Body of pancreas (tissue), 4 donors: Measurements from ENCODE around the gene MCRIP1. TPM values are rescaled to one million over a fixed set of nuclear protein-coding genes. Genes with fewer than 3 reads are reported as not detected.

Source experiments
- ATAC-seq: fragments of 150-250 bp; one replicate; pipeline ENCODE4 v1.9.1; 2016
- DNase-seq, 4 donors: peaks; one replicate each; pipeline ENCODE4 v3.0.0-alpha.2; 2019
- H3K27ac ChIP-seq, 4 donors: fragments of 200-600 bp; sonication (generic); 1 replicate in 3 of 4; 2 replicates in 1 of 4; pipeline versions ENCODE4 v1.5.1 to v1.6.1; 2016 to 2019; ENCODE audit warnings: mild to moderate bottlenecking in 1 of 4, mixed read lengths in 1 of 4, moderate library complexity in 1 of 4
- H3K27me3 ChIP-seq, 2 donors: fragments of 200-600 bp; sonication (generic); one replicate each; pipeline ENCODE4 v1.6.0; 2016; ENCODE audit warnings: mild to moderate bottlenecking in 1 of 2
- H3K36me3 ChIP-seq, 2 donors: fragments of 200-600 bp; sonication (generic); replicated peaks in 1 of 2; 2 replicates each; pipeline ENCODE4 v1.5.1; 2016; ENCODE audit warnings: low read depth in 2 of 2; ENCODE audit not compliant: insufficient read depth in 1 of 2
- H3K4me1 ChIP-seq: fragments of 200-600 bp; sonication (generic); one replicate; pipeline ENCODE4 v1.6.0; 2016
- H3K4me3 ChIP-seq, 2 donors: fragments of 200-600 bp; sonication (generic); 1 replicate in 1 of 2; 2 replicates in 1 of 2; pipeline ENCODE4 v1.5.1; 2016 to 2019
- H3K9me3 ChIP-seq, 3 donors: fragments of 200-600 bp; sonication (generic); 1 replicate in 2 of 3; 2 replicates in 1 of 3; pipeline ENCODE4 v1.5.1; 2016
- POLR2A ChIP-seq, 3 donors: fragments of 450-650 bp; IDR thresholded peaks; one replicate each; pipeline ENCODE4 v1.6.1; 2016; ENCODE audit warnings: antibody characterized with exemption in 3 of 3, mild to moderate bottlenecking in 2 of 3
- WGBS, 2 donors: methylation state at CpG; one replicate each; pipeline ENCODE4 v1.1.5; 2017; 5-methylcytosine and 5-hydroxymethylcytosine counted together
- intact Hi-C: fragments of 100-400 bp; cut with DNase I; formaldehyde crosslinking; loops from one replicate; pipeline ENCODE4 v1.15.1; 2023
- total RNA-seq, 2 donors: library from RNA; depleted of rRNA; stranded (reverse); fragments of >200 nt; gene quantifications; one replicate each; pipeline ENCODE4 v1.1.0, GENCODE V29; 2016
- TF ChIP-seq, protein P1 (sequence below), 7 experiments: fragments of 450-650 bp in 4 of 7; fragments of 200-600 bp in 3 of 7; sonication (generic) in 3 of 7; IDR thresholded peaks; one replicate each; pipeline ENCODE4 v1.5.1; 2016 to 2019; ENCODE audit warnings: antibody characterized with exemption in 7 of 7

MCRIP1 gene
- total RNA-seq, 2 donors from 2014 or later = 46.1 to 65.6 TPM

DNA sequence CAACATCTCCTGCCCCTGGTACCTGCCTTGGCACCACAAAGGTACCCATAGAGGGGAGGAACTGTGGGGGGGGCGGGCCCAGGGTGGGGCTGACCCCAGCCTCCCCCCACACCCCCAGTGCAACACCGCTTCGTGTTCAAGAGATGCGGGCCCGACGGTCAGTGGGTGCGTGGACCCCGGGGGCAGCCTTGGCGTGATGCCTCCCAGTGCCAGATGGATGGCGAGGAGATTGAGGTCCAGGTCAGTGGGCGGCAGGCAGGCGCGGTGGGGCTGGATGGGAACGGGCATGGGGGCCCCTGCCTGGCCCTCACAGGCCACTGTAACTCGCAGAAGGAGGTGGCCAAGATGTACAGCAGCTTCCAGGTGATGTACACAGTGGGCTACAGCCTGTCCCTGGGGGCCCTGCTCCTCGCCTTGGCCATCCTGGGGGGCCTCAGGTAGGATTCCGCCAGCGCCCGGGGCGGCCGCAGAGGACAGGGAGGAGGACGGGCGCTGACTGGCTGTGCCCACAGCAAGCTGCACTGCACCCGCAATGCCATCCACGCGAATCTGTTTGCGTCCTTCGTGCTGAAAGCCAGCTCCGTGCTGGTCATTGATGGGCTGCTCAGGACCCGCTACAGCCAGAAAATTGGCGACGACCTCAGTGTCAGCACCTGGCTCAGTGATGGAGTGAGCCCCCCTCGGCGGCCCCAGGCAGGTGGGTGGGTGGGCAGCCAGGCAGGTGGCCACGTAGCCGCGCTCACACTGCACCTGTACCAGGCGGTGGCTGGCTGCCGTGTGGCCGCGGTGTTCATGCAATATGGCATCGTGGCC is 22.0 kb downstream of the MCRIP1 start:
- no peak for DNase-seq
- Histone ChIP-seq H3K27ac (no peak overlapping the region), H3K27me3 (peaks cover 0 to 14% of the 10 kb centered on the region in 2 donors), H3K4me3 (no peak overlapping the region), H3K36me3 (no peaks in the 10 kb centered on the region), H3K9me3 (no peaks in the 10 kb centered on the region), H3K4me1 (peaks cover 11% of the 10 kb centered on the region)
- ATAC-seq = no peak
- intact Hi-C loops = no loop called here
- TF ChIP-seq, protein P1, sequence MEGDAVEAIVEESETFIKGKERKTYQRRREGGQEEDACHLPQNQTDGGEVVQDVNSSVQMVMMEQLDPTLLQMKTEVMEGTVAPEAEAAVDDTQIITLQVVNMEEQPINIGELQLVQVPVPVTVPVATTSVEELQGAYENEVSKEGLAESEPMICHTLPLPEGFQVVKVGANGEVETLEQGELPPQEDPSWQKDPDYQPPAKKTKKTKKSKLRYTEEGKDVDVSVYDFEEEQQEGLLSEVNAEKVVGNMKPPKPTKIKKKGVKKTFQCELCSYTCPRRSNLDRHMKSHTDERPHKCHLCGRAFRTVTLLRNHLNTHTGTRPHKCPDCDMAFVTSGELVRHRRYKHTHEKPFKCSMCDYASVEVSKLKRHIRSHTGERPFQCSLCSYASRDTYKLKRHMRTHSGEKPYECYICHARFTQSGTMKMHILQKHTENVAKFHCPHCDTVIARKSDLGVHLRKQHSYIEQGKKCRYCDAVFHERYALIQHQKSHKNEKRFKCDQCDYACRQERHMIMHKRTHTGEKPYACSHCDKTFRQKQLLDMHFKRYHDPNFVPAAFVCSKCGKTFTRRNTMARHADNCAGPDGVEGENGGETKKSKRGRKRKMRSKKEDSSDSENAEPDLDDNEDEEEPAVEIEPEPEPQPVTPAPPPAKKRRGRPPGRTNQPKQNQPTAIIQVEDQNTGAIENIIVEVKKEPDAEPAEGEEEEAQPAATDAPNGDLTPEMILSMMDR (IDR thresholded peaks at IDR 0.05) = no peak
- no peak for TF ChIP-seq POLR2A (IDR thresholded peaks at IDR 0.05)
- WGBS, 2 donors = 80 to 89% methylated on average over 8 to 33 of the region's 42 CpGs

DNA sequence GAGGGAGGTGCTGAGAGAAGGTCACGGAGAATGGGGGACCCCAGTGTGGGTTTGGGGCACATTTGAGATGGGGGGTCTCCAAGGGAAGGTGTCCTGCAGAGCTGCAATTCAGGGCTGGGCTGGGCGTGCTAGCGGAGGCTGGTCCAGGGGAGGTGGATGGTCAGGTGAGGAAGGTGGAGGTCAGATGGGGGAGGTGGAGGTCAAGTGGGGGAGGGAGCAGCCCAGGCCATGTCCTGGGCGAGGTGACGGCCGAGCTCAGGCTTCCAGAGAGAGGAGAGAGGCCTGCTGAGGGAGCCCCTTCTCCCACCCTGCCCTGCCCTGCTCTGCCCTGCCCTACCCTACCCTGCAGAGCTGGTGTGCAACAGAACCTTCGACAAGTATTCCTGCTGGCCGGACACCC is 22.6 kb downstream of the MCRIP1 start:
- no peak overlapping the region for H3K27ac ChIP-seq
- H3K27me3 ChIP-seq = peaks cover 0 to 19% of the 10 kb centered on the region in 2 donors
- peaks cover 9% of the 10 kb centered on the region for H3K4me1 ChIP-seq
- intact Hi-C loops = no loop called here
- no peaks in the 10 kb centered on the region for H3K36me3 ChIP-seq
- DNase-seq (no peak), ATAC-seq (no peak)
- WGBS, 2 donors = 63 to 70% methylated on average over 6 to 8 of the region's 8 CpGs
- H3K9me3 ChIP-seq = no peaks in the 10 kb centered on the region
- no peak for TF ChIP-seq POLR2A (IDR thresholded peaks at IDR 0.05)
- TF ChIP-seq, protein P1 (IDR thresholded peaks at IDR 0.05) = no peak
- no peak overlapping the region for H3K4me3 ChIP-seq

DNA sequence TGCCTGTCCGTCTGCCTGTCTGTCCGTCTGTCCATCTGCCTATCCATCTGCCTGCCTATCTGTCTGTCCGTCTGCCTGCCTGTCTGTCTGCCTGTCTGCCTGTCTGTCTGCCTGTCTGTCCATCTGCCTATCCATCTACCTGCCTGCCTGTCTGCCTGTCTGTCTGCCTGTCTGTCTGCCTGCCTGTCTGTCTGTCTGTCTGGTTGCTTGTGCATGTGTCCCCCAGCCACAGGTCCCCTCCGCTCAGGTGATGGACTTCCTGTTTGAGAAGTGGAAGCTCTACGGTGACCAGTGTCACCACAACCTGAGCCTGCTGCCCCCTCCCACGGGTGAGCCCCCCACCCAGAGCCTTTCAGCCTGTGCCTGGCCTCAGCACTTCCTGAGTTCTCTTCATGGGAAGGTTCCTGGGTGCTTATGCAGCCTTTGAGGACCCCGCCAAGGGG is 23.5 kb downstream of the MCRIP1 start:
- WGBS, 2 donors = 62 to 67% methylated on average over 4 to 6 of the region's 7 CpGs
- H3K9me3 ChIP-seq = no peaks in the 10 kb centered on the region
- TF ChIP-seq POLR2A (IDR thresholded peaks at IDR 0.05) = no peak
- TF ChIP-seq, protein P1 (IDR thresholded peaks at IDR 0.05) = no peak
- H3K27me3 ChIP-seq = peaks cover 3 to 27% of the 10 kb centered on the region in 2 donors
- no peak overlapping the region for H3K27ac ChIP-seq
- ATAC-seq (no peak), DNase-seq (no peak)
- no peaks in the 10 kb centered on the region for H3K36me3 ChIP-seq
- H3K4me3 ChIP-seq = no peak overlapping the region
- H3K4me1 ChIP-seq = peaks cover 10% of the 10 kb centered on the region
- intact Hi-C loops = no loop called here

DNA sequence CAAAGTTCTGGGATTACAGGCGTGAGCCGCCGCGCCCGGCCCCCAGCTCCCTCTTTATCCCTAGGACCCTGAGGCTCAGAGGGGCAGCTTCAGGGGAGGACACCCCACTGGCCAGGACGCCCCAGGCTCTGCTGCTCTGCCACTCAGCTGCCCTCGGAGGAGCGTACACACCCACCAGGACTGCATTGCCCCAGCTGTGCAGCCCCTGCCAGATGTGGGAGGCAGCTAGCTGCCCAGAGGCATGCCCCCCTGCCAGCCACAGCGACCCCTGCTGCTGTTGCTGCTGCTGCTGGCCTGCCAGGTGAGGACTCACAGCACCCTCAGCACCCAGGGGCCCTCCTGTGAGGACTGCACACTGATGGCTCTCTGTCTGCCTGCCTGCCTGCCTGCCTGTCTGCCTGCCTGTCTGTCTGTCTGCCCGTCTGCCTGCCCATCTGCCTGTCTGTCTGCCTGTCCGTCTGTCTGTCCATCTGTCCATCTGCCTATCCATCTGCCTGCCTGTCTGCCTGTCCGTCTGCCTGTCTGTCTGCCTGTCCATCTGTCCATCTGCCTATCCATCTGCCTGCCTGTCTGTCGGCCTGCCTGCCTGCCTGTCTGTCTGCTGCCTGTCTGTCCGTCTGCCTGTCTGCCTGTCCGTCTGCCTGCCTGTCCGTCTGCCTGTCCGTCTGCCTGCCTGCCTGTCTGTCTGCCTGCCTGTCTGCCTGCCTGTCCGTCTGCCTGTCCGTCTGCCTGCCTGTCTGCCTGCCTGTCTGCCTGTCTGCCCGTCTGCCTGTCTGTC is 24.1 kb downstream of the MCRIP1 start:
- ATAC-seq = no peak
- Histone ChIP-seq H3K4me3 (no peak overlapping the region), H3K27me3 (peaks cover 4 to 33% of the 10 kb centered on the region in 2 donors), H3K9me3 (no peaks in the 10 kb centered on the region), H3K36me3 (no peaks in the 10 kb centered on the region), H3K4me1 (peaks cover 16% of the 10 kb centered on the region), H3K27ac (no peak overlapping the region)
- 57 to 60% methylated on average over 12 to 16 of the region's 20 CpGs for WGBS, 2 donors
- no peak for DNase-seq
- TF ChIP-seq, protein P1 (IDR thresholded peaks at IDR 0.05) = no peak
- intact Hi-C loops = no loop called here
